Stimulated activated CD8-positive, alpha-beta memory T cell treated with anti-CD3 and anti-CD28 coated beads, Interleukin-15, amount 100 ng/mL, for 4 hours (primary cell): Measurements from ENCODE around the gene PLEKHA6.
A peak's percentile ranks its signal among the peaks of the same experiment; 100 is the strongest.

Source experiments
- DNase-seq, 2 donors: peaks; one replicate each; pipeline ENCODE4 v3.0.0-alpha.2; 2020; ENCODE audit warnings: low read depth in 2 of 2

Gene PLEKHA6

DNA sequence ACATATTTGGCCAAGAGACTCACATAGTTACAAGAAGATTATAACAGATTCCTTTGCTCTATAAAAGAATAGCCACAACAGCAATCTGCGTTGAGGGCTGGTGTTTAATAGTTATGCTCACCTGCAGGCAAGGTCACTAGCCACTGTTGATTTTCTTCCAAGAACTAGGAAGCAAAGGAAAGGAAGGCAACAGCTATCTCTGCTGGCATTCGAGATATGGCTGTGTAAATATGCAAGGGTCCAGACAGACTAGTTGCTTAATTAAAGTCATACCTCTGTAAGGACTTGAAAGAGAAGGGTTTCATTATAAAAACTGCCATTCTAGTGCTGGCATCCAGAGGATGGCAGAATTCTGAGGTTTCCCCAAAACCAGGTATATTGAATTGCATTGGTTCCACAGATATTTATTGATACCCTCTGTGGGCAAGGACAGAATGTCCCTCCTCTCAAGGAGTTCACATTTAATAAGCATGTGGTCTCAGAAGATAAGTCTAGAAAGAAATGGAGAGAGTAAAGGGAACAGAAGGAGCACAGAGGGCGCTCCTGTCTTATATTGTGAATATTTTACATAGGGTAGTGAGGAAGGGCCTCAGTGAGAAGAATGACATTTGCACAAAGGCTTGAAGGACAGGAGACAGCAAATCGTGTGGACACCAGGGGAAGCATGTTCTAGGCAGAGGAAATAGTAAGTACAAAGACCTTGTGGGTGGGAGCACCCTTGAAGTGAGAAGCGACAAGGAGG, 23.6 kb upstream of the PLEKHA6 start:
- no peak for DNase-seq

DNA sequence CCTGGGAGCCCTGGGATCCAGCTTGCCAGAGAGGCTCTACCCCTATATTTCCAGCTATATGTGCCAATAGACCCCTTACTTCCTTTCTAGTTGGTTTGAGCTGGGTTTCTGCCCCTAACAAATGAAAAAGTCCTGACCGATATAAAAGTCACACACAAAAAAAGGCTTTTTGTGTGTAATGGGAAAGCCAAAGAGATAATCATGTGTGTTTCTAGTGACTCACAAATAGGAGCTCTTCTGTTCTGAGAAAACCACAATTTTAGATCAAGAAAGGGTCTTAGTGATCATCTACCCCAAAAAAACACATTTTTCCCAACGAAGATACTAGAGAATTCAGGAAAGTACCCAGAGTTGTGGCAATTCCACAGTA, 23.0 kb upstream of the PLEKHA6 start:
- no peak for DNase-seq

GRCh38 chr1:204380293-204380831, 20.6 kb upstream of the PLEKHA6 start:
- DNase-seq: no peak

GRCh38 chr1:204377800-204378668, 18.3 kb upstream of the PLEKHA6 start:
- peak in 1 of 2 donors; percentile 31 for DNase-seq

DNA sequence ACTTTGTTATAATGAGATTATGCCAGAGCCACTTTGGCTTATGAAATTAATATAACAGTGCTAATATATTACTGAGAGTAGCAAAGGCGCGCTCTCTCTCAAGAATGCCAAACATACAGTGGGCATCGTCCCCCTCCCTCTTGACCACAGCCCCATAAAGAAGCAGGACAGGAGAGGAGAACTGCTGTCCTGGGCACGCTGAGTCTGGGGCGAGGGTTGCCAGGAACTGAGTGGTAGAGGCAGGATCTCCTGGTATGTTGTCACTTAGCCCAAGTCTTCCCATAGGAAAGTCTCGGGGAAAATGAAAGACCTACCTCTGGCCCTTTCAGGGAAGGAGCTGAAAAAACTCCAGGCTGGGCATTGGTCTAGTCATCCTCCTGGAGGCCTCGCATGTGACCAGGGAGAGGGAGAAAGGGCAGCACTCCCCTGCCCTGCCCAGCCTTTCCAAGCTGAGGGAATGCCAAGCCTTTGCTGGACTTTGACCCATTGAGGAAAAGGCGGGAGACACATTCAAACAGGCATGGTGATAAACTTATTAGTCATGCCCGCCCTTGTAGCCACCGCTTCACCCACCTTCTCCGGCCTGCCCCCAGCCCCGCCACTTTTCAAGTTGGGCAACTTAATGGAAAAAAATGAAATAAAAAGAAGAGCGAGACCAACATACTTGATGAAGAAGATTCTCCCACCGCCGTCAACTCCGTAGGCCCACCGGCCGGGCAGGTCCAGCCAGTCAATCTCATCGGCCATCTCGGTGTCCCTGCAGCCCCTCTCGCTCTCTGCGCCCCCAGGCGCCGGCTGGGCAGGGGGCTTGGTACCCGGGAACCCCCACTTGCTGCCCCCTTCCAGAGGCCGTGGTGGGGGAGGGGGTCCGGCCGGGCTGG, 17.4 kb upstream of the PLEKHA6 start:
- no peak for DNase-seq

GRCh38 chr1:204376465-204376864, 16.7 kb upstream of the PLEKHA6 start:
- no peak for DNase-seq

DNA sequence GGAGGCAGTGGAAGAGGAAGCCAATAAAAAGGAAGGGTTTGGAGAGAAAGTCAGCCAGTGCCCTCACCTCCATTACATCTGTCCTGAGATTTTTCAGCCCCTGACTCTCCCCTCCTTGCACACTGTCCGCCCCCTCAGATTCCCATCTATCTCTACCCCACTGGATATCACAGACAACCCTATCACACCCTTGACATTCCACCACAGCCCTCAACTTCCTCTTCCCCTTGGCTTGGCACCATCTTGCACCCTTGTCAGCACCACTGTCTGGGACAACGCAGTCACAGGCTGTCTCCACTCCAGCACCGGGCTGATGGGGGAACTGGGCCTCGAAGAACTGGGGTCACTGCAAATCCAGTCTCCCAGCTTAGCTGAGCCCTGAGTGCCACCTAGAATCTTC, 14.2 kb upstream of the PLEKHA6 start:
- DNase-seq: no peak

- DNase-seq: no peak
Observed at GRCh38 chr1:204370176-204370575, 10.4 kb upstream of the PLEKHA6 start.

- no peak for DNase-seq
Observed at GRCh38 chr1:204368996-204369726, 9.4 kb upstream of the PLEKHA6 start.

DNA sequence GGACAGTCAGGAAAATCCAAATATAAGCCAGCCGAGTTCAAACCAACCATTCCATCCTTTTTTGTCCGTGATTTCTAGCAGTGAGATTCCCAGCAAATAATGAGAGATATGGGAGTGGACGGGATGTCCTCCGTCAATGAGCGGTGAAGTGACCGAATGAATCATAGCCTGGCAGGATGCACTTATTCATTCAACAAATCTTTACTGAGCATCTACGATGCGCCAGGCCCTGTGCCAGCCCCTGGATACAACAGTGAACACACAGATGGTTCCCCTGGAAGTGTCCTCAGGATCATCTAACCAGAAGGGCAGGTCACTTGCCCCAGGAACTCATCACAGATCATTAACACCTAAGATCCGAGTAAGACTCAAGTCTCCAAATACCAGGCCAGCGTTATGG, 8.2 kb upstream of the PLEKHA6 start:
- no peak for DNase-seq

GRCh38 chr1:204367193-204367858, 7.6 kb upstream of the PLEKHA6 start:
- DNase-seq: no peak

DNA sequence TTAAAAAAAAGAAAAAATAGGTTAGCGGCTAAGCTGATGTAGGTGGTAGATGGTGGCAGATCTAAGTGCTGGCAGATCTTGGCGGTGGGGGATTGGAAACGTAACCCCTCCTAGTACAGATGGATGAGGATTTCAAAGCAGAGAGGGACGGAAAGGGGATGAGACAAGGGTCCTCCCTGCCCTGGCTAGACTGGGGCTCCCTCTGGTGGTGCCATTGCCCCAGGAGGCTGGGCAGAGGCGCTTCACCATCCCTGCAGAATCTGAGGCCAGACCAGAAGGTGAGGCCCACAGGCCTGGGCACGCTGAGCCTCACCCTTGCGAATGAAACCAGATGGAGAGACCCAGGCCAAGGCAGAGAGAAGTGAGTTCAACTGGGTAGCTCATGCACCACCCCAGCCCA, 7.0 kb upstream of the PLEKHA6 start:
- DNase-seq: no peak

GRCh38 chr1:204363335-204364114, 3.8 kb upstream of the PLEKHA6 start:
- peak; percentile 63 to 66 for DNase-seq

DNA sequence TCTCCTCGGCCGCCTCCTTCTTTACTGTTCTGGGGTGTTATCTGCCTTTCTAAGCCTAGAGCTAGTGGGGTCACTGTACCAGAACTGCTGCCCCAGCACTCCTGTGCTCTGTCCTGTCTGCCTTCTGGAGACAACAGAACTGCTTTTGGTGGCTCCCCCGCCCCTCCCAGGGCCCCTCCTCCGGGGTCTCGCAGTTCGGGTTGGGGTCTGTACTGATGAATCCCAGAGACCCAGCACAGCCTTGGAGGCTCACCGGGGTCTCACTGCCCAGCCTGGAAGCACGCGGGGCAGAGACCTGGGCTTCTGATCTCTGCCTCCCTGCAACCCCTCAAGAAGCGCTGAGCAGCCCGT, 3.2 kb upstream of the PLEKHA6 start:
- DNase-seq: no peak

GRCh38 chr1:204361781-204362180, 2.1 kb upstream of the PLEKHA6 start:
- no peak for DNase-seq

DNA sequence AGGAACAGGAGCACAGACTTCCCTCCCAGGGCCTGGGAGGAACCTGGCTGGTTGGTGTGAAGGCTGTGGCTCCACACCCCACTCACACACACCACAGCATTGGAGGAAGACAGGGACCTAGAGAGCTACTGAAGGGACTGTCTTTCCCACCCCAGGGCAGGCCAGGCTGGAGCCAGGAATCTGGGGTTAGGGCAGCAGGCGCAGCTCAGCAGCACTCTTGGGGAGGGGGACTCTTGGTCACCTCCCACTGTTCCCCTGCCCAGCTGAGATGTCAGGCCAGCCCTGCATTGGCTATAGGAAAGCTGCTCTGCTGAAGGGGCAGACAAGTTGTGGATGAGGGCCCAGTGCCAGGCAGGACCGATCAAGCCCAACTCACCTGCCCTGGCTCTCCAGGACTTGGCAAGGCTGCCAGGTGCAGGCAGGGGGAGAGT, 1.6 kb upstream of the PLEKHA6 start:
- DNase-seq: no peak

- DNase-seq: no peak
Observed at GRCh38 chr1:204360314-204360713, 585 bp upstream of the PLEKHA6 start.

DNA sequence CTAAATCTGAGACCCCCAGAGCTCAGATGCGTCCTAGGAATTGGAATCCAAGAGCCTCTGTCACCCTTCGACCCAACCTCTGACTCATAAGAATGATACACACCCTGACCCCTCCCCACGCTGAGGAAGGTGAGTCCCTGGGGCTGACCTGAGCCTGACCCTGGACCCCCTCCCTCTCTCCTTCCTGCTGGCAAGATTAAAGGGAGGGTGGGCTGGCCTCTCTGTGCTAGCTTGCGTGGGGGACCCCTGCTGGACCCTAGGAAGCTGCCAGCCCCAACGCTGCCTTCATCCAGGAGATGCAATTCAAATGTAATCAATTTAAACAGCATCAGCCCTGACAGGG, 627 bp downstream of the PLEKHA6 start:
- no peak for DNase-seq

DNA sequence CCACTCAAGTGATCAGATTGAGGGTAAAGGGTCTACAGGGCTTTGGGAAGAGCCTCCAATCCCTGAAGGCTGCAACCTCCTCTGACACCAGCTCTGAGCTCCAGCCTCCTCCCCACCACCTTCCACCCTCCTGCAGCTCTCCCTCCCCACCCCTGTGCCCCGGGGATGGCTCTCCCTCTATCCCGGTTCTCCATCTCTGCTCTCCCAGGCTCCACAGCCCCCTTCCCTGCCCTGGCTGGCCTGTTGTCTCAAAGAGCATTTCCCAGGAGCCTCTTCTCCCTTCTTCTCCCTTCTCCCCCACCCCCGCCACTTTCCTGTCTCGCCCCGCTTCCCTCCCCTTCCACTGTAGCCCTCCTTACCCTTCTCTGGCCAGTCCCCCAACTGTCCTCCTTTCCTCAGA, 1.1 kb downstream of the PLEKHA6 start:
- DNase-seq: no peak
